Skin of body (tissue), 2 donors: Measurements from ENCODE around the gene MAGEH1. TPM values are rescaled to one million over a fixed set of nuclear protein-coding genes. Genes with fewer than 3 reads are reported as not detected.
"Not testable (repeated sequence)": the region's sequence is repeated elsewhere in the genome, so short reads cannot be mapped to it uniquely, and the experiment has no call there.

ENCODE experiments used
- DNase-seq: peaks from one replicate; lab custom pipeline; 2025; lab: John Stamatoyannopoulos, UW
- total RNA-seq: library from RNA; depleted of rRNA; stranded (reverse); fragments of >200 nt; gene quantifications from one replicate; pipeline ENCODE4 v1.2.3, GENCODE V29; 2014

Gene MAGEH1, protein sequence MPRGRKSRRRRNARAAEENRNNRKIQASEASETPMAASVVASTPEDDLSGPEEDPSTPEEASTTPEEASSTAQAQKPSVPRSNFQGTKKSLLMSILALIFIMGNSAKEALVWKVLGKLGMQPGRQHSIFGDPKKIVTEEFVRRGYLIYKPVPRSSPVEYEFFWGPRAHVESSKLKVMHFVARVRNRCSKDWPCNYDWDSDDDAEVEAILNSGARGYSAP
- total RNA-seq, result 35.3 TPM

DNA sequence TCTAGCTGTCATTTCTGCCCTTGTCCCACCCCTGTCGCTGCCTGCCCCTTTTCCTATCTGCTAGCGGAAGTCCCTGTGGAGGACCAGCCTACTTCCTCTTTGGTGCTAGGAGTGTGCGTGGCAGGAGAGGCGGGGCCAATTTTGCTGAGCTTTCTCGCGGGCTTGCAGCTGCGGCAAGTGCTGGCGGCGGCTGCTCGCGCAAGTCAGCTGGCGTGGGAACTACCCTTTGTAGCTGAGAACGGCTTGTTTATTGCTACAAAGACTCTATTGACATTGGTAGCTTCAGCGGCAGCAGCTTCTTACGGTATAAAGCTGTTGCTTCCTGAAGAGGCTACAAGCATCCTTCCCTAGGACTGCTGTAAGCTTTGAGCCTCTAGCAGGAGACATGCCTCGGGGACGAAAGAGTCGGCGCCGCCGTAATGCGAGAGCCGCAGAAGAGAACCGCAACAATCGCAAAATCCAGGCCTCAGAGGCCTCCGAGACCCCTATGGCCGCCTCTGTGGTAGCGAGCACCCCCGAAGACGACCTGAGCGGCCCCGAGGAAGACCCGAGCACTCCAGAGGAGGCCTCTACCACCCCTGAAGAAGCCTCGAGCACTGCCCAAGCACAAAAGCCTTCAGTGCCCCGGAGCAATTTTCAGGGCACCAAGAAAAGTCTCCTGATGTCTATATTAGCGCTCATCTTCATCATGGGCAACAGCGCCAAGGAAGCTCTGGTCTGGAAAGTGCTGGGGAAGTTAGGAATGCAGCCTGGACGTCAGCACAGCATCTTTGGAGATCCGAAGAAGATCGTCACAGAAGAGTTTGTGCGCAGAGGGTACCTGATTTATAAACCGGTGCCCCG lies at the start of gene MAGEH1:
Gene MAGEH1, plus strand, starts transcription at position 138 of the 843 bp plus-strand sequence. Its CDS starts 248 bp downstream, at position 386.
- peak; percentile 91 for DNase-seq

DNA sequence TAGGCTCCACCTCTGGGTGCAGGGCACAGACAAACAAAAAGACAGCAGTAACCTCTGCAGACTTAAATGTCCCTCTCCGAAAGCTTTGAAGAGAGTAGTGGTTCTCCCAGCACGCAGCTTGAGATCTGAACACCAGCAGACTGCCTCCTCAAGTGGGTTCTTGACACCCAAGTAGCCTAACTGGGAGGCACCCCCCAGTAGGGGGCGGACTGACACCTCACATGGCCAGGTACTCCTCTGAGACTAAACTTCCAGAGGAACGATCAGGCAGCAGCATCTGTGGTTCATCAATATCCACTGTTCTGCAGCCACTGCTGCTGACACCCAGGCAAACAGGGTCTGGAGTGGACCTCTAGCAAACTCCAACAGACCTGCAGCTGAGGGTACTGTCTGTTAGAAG lies 24.8 kb upstream of the MAGEH1 start:
- DNase-seq, result not testable (repeated sequence)

DNA sequence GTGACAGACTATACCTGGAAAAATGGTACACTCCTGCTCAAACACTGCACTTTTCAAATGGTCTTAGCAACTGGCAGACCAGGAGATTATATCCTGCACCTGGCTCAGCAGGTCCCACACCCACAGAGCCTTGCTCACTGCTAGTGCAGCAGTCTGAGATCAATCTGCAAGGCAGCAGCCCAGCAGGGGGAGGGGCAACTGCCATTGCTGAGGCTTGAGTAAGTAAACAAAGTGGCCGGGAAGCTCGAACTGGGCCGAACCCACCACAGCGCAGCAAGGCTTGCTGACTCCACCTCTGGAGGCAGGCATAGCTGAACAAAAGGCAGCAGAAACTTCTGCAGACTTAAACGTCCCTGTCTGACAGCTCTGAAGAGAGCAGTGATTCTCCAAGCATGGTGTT lies 8.5 kb upstream of the MAGEH1 start:
- DNase-seq, result not testable (repeated sequence)

DNA sequence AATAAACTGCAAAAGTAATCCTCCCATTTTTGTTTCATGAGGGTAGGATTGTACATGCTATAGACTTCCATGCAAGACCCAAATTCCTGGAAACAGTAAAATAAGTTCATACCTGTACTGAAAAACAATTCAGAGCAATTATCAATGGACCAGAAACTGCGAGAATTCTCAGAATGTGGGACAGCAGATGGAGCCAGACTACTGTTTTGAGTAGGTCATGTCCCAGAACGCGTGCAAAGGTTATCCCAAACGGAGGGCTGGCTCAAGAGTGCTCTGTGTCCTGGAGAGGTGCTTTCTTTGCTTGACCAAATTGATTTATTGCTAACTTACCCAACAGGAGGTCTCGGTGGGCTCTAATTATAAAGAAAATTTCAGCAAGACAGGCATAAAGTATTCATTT lies 1.7 kb upstream of the MAGEH1 start:
- DNase-seq, result no peak

DNA sequence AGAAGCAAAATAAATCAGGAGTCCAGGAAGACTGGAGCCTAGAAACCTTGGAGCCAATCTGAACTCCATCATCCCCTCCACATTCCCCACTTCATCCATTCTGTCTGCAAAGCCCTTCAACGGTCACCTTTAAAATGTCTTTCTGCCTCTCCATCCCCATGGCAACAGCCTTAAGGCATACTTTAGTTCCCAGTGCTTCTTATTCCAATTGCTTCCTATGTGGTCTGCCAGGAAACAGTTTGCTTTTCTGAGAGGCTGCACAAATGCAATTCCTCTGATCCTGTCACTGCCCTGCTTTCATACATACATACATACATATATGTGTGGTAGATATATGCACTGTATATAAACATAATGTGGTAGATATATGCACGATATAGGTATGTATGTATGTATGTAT lies 786 bp upstream of the MAGEH1 start:
- DNase-seq, result no peak

DNA sequence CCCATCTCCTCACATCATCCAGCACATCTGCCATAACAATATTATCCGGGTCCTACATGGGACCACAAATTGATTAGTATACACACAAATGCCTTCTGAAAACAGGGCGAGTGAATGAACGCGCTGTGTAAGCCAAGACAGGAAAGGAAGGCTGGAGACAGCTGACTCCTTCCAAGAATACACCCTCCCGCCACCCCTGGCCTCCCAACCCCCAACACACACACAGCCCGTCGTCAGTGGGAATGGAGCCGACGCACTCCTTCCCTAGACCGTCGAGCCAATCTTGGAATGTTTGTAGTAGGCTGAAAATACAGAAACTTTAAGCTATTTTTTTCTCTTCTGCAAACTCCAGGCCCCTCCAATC lies 319 bp upstream of the MAGEH1 start:
- no peak for DNase-seq

DNA sequence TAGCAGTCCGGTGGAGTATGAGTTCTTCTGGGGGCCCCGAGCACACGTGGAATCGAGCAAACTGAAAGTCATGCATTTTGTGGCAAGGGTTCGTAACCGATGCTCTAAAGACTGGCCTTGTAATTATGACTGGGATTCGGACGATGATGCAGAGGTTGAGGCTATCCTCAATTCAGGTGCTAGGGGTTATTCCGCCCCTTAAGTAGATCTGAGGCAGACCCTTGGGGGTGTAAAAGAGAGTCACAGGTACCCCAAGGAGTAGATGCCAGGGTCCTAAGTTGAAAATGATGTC lies 852 bp downstream of the MAGEH1 start:
- no peak for DNase-seq

DNA sequence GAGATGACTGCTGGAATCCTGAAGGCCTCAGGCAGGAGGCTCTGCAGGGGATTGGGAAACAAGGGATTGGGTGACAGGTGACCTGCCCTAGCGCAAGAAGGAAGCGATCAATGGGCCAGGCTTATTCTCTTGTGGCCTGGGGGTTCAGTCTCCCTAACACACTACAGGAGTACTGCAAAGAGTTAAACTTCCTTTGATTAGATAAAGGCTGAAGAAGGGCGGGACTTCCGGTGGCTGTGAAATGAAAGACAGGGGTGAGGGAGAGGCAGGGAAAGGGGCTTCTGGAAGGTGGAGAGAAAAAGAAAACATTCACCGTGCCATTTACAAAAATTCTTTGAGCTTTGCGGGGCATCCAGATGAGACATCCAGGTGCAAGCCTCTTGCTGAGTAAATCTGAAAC lies 3.8 kb downstream of the MAGEH1 start:
- not testable (repeated sequence) for DNase-seq

DNA sequence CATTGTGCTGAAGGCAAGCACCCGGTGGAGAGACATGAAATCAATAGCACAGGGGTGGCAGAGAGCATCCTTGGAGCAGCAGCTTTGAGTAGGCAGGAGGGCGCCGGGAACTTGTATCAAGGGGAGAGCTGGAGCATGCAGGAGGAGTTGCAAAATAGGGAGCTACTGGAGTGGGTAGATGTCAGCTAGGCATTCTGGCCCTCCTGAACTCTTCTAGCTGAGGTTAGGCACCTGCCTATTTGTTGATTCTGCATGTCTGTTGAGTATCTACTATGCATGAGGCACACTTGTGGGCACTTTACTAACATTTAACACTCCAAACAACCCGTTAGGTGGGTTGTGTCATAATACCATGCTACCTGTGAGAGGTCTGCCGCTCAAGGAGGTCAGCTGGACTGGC lies 7.5 kb downstream of the MAGEH1 start:
- DNase-seq, result not testable (repeated sequence)

DNA sequence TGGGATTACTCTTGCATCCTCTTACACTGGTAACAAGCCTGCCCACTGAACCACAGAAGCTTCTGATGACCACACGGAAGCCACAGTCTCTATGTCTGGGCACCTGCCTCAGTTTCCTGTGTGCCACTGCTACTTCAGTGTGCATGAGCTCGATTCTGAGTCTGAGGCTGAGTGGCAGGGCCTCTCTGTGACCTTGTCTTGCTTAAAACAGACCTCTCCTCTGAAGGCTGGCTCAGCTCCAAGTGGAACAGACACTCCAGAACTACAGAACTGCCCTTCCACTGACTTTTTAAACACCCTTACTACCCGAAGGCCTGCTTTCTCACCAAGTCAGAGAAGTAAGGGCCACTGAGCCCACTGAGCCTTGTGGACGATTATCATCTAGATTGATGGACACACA lies 8.0 kb downstream of the MAGEH1 start:
- not testable (repeated sequence) for DNase-seq

DNA sequence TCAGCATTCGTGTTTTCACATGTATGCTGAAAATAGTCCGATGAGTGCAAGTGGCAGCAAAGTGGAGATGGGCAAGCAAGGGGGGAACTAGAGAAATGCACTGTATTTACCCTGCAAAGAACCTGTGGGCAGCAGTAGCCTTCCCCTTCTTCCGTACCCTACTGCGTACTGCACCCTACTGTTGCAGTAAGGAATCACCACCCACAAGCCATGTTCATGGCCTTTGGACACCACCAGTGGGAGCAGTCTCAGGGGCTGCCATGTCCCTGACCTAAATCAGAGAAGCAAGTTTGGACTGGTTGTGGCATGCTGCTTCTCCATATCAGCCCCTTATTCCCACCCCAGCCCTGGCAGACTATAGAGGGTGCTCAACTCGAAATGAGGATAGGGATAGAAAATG lies 12.1 kb downstream of the MAGEH1 start:
- DNase-seq, result not testable (repeated sequence)

DNA sequence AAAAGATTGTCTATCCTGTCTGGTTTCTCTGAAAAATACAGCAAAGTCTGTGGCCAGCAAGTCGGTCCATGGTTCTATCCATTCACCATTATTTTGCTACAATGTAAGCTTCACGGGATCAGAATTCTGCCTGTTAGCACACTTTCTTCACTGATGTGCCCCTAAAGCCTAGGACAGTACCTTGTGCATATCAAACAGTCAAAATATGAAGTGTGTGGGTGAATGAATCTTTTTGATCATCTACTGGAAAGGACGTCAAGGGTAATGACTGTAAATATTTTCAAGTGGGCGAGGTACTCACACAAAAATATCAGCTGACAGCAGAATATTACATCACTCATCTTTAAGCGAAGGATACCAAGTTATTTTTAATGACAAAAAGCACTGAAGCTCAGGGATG lies 13.2 kb downstream of the MAGEH1 start:
- not testable (repeated sequence) for DNase-seq

DNA sequence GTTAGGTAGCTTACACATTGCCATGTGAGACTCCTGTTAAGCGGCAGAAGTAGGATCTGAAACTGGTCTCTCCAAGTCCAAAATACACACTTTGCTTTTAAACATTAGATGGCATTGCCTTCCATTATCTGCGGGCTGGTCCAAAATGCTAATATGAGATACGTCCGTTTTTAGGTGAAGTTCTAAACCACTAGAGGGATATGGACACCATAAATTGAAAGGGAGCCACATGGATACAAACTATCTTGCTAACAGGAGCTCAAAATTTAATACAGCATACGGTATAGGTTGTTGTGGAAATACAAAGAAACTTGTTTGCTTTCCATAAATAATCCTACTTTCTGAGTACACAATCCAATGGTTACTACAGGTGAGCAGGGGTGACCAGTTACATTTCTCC lies 13.9 kb downstream of the MAGEH1 start:
- not testable (repeated sequence) for DNase-seq

DNA sequence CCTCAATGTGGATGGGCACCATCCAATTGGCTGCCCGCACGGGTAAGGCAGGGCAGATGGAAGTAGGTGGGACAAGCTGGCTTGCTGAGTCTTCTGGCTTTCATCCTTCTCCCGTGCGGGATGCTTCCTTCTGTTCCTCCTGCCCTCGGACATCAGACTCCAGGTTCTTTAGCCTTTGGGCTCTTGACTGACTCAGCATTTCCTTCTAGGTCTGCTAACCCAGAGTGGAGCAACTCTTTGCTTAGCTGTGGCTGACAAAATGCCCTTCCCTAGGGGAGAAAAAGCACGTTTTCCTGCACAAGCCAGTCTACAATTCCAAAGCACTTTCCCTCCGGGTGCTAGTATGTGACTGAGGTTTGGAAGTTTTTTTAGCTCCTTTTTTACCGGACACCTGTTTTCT lies 28.0 kb downstream of the MAGEH1 start:
- DNase-seq, result not testable (repeated sequence)

DNA sequence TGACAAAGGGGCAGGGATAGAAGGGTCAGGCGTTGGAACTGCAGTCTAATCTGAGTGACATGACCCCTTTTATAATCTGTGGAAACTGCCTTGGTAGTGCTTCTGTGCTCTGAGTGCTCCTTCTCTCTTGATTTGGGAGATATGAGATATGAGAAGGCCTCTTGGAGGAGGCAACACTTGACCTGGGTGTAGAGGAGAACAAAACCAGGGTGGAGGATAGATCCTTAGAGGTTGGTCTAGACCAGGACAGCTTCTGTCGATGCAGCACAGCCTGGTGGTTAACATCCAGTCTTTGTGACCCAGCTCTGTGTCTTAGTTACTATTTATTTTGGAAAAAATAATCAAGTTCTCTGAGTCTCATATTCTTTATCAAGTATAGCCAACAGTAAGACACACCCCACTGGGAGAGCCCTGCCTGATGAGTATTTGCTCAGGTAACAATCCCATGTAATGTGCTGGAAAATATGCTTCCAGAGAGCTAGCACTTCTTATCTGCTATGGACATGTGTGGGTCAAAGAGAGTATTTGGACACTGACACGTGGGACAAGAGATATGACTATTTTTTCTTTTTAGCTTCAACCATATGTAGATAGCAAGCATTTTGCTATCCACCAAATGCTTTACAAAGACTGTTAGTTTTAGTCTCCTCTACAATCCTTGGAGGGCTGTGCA lies 28.6 kb downstream of the MAGEH1 start:
- DNase-seq, result no peak

DNA sequence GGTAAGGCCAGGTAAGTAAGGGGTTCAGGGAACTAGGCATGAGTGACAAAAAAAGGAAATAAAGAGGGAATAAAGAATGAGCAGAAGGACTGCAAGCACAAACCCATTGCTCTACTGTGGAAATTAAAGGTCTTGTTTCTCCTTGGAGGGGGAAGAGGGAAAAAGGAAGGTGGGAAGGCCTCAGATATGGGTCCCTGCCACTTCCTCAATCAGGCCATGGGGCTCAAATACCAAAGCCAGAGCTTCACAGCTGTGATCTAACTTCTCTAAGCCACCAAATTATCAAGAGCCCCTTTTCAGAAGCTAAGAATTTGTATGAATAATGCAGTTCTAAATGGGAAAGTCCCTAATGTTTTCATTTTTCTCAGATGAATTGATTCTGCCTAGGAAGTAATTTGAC lies 33.0 kb downstream of the MAGEH1 start:
- no peak for DNase-seq

DNA sequence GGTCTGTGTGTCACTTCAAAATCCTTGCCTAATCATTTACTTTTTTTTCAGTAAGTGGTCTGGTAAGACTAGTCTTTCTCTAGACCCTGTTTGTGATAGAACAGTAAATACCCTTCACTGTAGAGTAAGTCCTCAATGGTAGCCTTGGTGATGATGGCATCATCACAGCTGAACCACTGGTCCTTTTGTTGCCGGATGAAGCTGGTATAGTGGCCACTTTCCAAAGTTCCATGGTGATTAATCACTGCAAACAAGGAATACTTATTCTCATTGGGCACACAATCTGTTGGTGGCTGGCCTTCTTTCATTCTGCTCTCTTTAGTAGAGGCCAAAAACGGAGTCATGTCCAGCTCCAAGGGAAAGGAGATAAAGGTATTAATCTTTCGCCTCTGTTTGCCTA lies 34.8 kb downstream of the MAGEH1 start:
- DNase-seq, result no peak

DNA sequence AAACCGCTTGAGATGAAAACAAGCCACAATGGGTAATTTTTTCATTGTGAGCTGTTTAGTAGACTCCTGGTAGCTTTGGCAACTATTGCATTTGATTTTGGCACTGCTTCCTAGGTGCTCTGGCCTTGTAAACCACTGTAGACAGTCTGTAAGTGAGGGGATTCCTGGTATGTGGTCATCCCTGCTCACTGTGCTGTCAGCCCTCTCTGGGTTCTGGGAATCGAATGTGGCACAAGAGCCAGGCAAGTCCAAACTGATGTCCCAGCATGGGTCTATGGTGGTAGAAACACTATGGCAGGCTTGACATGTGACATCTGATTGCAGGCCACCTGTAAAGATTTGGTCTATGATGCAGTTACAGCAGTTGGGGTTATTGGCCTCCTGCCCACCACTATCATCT lies 35.2 kb downstream of the MAGEH1 start:
- DNase-seq, result no peak

DNA sequence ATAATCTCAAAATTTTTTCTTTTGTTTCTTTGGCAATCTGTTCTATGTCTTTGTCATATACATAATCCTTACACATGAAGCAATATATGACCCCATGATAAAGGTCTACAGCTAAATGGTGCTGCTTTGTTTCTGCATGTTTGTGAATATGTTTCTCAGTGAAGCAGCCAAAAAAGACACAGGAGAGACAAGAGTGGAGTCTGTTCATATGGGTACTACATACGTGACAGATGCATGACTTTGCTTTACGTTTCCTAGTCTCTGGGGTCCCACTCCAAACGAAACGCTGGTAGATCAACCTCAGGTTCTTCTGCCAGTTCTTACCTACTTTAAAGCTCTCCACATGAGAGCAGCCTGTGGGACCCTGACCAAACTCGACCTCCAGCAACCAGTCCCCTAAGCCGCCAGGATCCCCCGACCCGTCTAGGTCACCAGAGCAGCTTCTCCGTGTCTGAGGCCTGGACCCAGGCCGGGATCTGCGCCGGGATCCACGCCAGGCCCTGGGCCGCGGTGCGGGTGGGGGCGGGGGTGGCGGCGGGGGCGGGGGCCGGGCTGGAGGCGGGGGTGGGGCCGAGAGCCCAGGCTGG lies 36.2 kb downstream of the MAGEH1 start:
- peak; percentile 12 for DNase-seq

DNA sequence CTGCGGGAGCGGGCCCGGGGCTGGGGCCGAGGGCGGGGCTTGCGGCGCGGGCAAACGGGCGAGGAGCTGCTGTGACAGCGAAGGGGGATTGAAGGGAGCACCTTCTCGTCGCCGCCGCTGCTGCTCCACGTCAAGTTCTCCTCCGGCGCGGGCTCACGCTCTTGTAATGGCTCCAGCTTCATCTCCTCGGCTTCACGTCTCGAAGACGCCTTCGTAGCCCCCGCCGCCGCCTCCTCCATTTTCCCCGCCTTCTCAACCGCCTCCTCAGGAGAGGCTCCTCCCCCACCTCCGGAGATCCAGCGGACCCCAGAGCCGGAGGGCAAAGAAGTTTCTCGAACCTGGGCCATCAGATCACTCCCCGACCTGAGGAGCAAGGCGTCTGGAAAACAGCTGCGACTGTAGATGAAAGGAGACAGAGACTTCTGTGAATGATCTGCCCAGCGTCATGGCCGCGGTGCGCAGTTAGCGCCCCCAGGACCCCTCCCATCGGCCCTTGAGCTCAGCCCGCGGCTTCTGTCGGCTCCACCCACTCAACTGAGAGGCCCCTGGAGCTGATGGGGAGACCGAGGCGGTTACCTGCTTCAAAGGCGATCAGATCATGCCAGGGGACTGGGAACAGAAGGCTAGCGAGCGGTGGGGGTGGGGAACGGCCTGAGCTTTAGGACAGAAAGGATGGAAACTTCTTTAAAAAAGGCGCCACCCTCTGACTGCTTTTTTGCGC lies 36.8 kb downstream of the MAGEH1 start:
- peak; percentile 44 for DNase-seq

DNA sequence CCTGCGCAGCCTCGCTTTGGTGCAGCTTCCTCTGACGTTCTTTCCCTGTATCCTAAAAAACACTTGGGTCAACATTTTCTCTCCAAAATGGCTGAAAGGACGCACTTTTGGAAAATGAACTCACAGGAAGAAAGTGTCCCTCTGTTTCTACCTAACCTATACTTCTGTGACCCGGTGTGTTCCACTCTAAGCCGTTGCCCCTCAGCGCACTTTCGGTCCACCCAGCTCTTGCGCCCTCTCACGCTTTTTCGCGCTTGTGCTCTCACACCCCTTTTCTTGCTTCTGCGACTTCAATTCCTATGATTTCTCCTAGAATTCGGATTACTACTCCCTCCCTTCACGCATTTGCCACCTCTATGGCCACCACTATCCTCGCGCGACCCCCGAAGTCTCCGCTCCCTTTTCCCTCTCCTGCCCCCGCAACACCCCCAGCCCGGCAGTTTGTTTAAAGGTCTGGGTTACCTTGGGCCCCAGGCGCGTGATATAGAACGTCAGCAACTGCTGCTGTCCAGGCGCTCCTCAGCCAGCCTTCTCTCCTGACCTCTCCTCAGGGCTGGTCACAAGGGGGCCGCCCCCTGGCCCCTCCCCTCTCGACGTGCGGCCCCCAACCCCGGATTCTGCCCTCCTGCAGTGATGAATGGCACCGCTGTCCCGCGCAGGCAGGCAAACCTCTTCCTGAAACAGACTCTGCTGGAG lies 37.5 kb downstream of the MAGEH1 start, which contains the start of gene USP51:
Gene USP51, minus strand, starts transcription at position 535 of the 696 bp plus-strand sequence. CDS start 909 bp downstream, outside the sequence.
- peak; percentile 65 for DNase-seq
